ENCODE measurements around the gene CD8B2.
"Not testable (repeated sequence)": the region's sequence is repeated elsewhere in the genome, so short reads cannot be mapped to it uniquely, and the experiment has no call there.

Gene CD8B2

GRCh38 chr2:106486551-106487385 lies at the start of gene CD8B2:
TSS of gene CD8B2 (plus strand) at chr2:106487364. CDS start at chr2:106487427, 63 bp downstream.
- in situ Hi-C loops (cut with MboI; ENCODE audit: low sequenced_read_pairs), result not testable (repeated sequence)

GRCh38 chr2:106461882-106462281 lies 25.3 kb upstream of the CD8B2 start:
- in situ Hi-C loops (cut with MboI; ENCODE audit: low sequenced_read_pairs), result not testable (repeated sequence)

- in situ Hi-C loops (cut with MboI; ENCODE audit: low sequenced_read_pairs), result not testable (repeated sequence)
Measured at GRCh38 chr2:106467516-106467915, 19.6 kb upstream of the CD8B2 start.

GRCh38 chr2:106468107-106468506 lies 19.1 kb upstream of the CD8B2 start, which contains the start of gene RGPD3:
TSS of gene RGPD3 (minus strand) at chr2:106468413. CDS start at chr2:106468288, 125 bp downstream.
- in situ Hi-C loops (cut with MboI; ENCODE audit: low sequenced_read_pairs), result not testable (repeated sequence)

- in situ Hi-C loops (cut with MboI; ENCODE audit: low sequenced_read_pairs), result not testable (repeated sequence)
Measured at GRCh38 chr2:106470658-106471057, 16.5 kb upstream of the CD8B2 start.

- in situ Hi-C loops (cut with MboI; ENCODE audit: low sequenced_read_pairs), result not testable (repeated sequence)
Measured at GRCh38 chr2:106477647-106478046, 9.5 kb upstream of the CD8B2 start.

GRCh38 chr2:106479563-106479962 lies 7.6 kb upstream of the CD8B2 start:
- in situ Hi-C loops (cut with MboI; ENCODE audit: low sequenced_read_pairs), result not testable (repeated sequence)

GRCh38 chr2:106487386-106488191 lies 425 bp downstream of the CD8B2 start:
- in situ Hi-C loops (cut with MboI; ENCODE audit: low sequenced_read_pairs), result not testable (repeated sequence)

GRCh38 chr2:106489701-106490100 lies 2.5 kb downstream of the CD8B2 start:
- in situ Hi-C loops (cut with MboI; ENCODE audit: low sequenced_read_pairs), result not testable (repeated sequence)

- in situ Hi-C loops (cut with MboI; ENCODE audit: low sequenced_read_pairs), result not testable (repeated sequence)
Measured at GRCh38 chr2:106492399-106492798, 5.2 kb downstream of the CD8B2 start.

- in situ Hi-C loops (cut with MboI; ENCODE audit: low sequenced_read_pairs), result not testable (repeated sequence)
Measured at GRCh38 chr2:106492913-106493312, 5.7 kb downstream of the CD8B2 start.

- in situ Hi-C loops (cut with MboI; ENCODE audit: low sequenced_read_pairs), result not testable (repeated sequence)
Measured at GRCh38 chr2:106498549-106498948, 11.4 kb downstream of the CD8B2 start.

- in situ Hi-C loops (cut with MboI; ENCODE audit: low sequenced_read_pairs), result not testable (repeated sequence)
Measured at GRCh38 chr2:106500350-106500749, 13.2 kb downstream of the CD8B2 start.

GRCh38 chr2:106502351-106502750 lies 15.2 kb downstream of the CD8B2 start:
- in situ Hi-C loops (cut with MboI; ENCODE audit: low sequenced_read_pairs), result not testable (repeated sequence)

GRCh38 chr2:106504192-106504591 lies 17.0 kb downstream of the CD8B2 start:
- in situ Hi-C loops (cut with MboI; ENCODE audit: low sequenced_read_pairs), result not testable (repeated sequence)

- in situ Hi-C loops (cut with MboI; ENCODE audit: low sequenced_read_pairs), result not testable (repeated sequence)
Measured at GRCh38 chr2:106504787-106505186, 17.6 kb downstream of the CD8B2 start.

GRCh38 chr2:106506002-106506687 lies 19.0 kb downstream of the CD8B2 start:
- in situ Hi-C loops (cut with MboI; ENCODE audit: low sequenced_read_pairs), result not testable (repeated sequence)

GRCh38 chr2:106508660-106509373 lies 21.7 kb downstream of the CD8B2 start:
- in situ Hi-C loops (cut with MboI; ENCODE audit: low sequenced_read_pairs), result not testable (repeated sequence)

GRCh38 chr2:106509374-106509770 lies 22.2 kb downstream of the CD8B2 start:
- in situ Hi-C loops (cut with MboI; ENCODE audit: low sequenced_read_pairs), result not testable (repeated sequence)

GRCh38 chr2:106510791-106511190 lies 23.6 kb downstream of the CD8B2 start:
- in situ Hi-C loops (cut with MboI; ENCODE audit: low sequenced_read_pairs), result not testable (repeated sequence)

Data from hTERT RPE-1 (cell line).